ENCODE data around the gene PGM2L1. TPM values are rescaled to one million over a fixed set of nuclear protein-coding genes. Genes with fewer than 3 reads are reported as not detected.

The PGM2L1 gene
- total and polyA plus RNA-seq, 12 donors, result 0.81 to 2.5 (median 1.5) TPM

DNA sequence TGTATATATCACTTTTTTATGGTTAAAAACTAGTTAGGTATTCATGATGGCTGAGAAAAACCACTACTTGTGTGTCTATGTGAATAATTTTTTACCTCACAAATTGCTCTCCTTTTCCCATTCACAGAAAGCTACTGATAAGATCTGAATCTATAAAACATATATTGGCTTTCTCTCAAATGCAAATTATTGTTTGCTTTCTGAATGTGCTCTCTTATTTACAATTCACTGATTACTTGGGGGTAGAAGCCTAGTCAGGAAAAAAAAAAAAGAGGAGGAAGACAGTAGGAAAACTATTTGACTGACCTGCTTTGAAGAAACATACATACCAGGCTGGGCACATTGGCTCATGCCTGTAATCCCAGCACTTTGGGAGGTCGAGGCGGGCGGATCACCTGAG lies 20.5 kb downstream of the PGM2L1 start:
- DNase-seq, result no peak
- Histone ChIP-seq H3K4me3 (no peak overlapping the region), H3K36me3 (peaks cover 0 to 14% (median 0%) of the 10 kb centered on the region in 9 donors), H3K27me3 (no peaks in the 10 kb centered on the region), H3K27ac (no peak overlapping the region), H3K9me3 (no peaks in the 10 kb centered on the region), H3K4me1 (no peaks in the 10 kb centered on the region)
- intact Hi-C loops (cut with DNase I), result no loop called here
- no peak for ATAC-seq
- WGBS, 2 donors, result 100% methylated on average over 3 of the region's 3 CpGs
- TF ChIP-seq, protein P1, sequence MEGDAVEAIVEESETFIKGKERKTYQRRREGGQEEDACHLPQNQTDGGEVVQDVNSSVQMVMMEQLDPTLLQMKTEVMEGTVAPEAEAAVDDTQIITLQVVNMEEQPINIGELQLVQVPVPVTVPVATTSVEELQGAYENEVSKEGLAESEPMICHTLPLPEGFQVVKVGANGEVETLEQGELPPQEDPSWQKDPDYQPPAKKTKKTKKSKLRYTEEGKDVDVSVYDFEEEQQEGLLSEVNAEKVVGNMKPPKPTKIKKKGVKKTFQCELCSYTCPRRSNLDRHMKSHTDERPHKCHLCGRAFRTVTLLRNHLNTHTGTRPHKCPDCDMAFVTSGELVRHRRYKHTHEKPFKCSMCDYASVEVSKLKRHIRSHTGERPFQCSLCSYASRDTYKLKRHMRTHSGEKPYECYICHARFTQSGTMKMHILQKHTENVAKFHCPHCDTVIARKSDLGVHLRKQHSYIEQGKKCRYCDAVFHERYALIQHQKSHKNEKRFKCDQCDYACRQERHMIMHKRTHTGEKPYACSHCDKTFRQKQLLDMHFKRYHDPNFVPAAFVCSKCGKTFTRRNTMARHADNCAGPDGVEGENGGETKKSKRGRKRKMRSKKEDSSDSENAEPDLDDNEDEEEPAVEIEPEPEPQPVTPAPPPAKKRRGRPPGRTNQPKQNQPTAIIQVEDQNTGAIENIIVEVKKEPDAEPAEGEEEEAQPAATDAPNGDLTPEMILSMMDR (IDR thresholded peaks at IDR 0.05), result no peak

DNA sequence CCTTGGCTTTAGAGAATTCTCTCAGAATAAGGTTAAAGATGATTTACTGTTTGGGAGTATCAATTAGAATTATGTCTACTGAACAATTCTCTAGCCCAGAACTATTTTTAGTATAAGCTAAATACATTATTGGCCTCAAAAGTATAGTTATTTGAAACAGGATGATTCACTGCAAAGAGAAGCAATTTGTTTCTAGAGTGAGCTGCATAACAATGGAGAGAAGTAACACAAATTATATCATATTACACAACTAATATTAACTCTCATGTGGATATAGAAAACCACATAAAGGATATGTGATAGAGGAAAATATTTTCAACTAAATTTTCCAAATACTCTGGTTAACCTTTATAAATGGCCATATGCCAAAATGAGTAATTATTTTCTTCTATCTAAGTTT lies 24.9 kb downstream of the PGM2L1 start:
- TF ChIP-seq, protein P1 (IDR thresholded peaks at IDR 0.05), result no peak
- Histone ChIP-seq H3K9me3 (no peaks in the 10 kb centered on the region), H3K27ac (no peak overlapping the region), H3K4me3 (no peak overlapping the region), H3K27me3 (no peaks in the 10 kb centered on the region), H3K4me1 (no peaks in the 10 kb centered on the region), H3K36me3 (peaks cover 0 to 25% (median 0%) of the 10 kb centered on the region in 9 donors)
- DNase-seq (no peak), ATAC-seq (no peak)
- intact Hi-C loops (cut with DNase I), result no loop called here

DNA sequence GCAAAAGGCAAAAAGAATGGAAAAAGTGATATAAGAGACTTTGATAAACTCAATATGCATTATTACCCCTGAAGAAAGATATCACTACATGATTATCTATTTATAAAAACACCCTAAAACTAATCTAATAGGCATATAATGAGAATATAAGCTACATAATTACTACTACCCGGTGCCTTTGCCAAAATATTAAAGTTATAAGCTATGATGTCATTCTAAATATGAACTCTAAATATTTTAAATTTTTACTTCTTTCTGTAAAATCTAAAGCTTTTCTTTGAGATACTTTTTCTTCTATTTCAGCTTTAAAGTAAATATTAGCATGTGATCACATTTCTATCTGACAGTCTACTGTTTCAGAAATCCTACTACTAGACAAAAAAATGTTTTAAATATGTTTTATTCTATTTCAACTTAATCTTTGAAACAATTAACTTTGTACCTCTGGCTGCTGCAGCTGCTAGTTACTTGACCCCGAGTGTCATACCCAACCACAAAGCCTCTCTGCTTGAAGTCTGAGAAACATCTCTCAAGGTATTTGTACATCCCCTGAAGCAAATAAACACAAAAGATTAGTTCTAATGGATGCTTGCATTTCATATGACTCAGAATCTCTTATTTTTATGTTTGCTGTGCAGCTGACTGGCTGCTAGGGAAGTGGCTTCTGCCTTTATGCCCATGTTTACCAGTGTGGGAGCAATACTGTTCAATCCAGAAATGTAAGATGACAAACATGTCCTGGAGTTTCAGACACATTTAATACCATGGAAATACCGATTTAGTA lies 26.8 kb downstream of the PGM2L1 start:
- no peaks in the 10 kb centered on the region for H3K9me3 ChIP-seq
- 90 to 92% methylated on average over 3 of the region's 3 CpGs for WGBS, 2 donors
- no peak overlapping the region for H3K4me3 ChIP-seq
- DNase-seq (no peak), ATAC-seq (no peak)
- no peaks in the 10 kb centered on the region for H3K4me1 ChIP-seq
- intact Hi-C loops (cut with DNase I), result no loop called here
- no peaks in the 10 kb centered on the region for H3K27me3 ChIP-seq
- peaks cover 0 to 43% (median 0%) of the 10 kb centered on the region in 9 donors for H3K36me3 ChIP-seq
- H3K27ac ChIP-seq, result no peak overlapping the region
- TF ChIP-seq, protein P1 (IDR thresholded peaks at IDR 0.05), result no peak

DNA sequence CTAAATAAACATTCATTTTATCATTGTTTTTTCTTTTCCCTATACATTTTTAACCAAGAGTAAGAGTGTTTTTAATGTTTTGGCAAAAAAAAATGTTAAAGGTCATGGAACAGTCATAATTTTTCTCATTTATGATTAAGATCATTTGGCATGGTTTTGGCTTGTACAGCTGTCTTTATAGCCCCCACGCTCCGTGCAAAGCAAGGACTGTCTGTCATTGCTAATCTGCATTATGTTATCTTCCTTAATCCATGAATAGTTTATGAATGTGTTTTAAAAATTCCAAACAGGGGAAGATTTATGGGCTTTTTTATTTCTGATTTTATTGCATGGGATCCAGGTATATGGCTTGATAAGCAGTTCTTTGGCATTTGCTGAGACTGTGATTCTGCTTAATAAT lies 28.1 kb downstream of the PGM2L1 start:
- TF ChIP-seq, protein P1 (IDR thresholded peaks at IDR 0.05), result no peak
- Histone ChIP-seq H3K27ac (no peak overlapping the region), H3K36me3 (peaks cover 0 to 47% (median 0%) of the 10 kb centered on the region in 9 donors), H3K4me1 (no peaks in the 10 kb centered on the region), H3K27me3 (no peaks in the 10 kb centered on the region), H3K4me3 (no peak overlapping the region), H3K9me3 (no peaks in the 10 kb centered on the region)
- 93 to 98% methylated on average over 2 of the region's 2 CpGs for WGBS, 2 donors
- DNase-seq, result no peak
- no peak for ATAC-seq
- intact Hi-C loops (cut with DNase I), result no loop called here

Data from heart right ventricle (tissue), 16 donors.